ENCODE data around the gene PNISR.

Gene PNISR

DNA sequence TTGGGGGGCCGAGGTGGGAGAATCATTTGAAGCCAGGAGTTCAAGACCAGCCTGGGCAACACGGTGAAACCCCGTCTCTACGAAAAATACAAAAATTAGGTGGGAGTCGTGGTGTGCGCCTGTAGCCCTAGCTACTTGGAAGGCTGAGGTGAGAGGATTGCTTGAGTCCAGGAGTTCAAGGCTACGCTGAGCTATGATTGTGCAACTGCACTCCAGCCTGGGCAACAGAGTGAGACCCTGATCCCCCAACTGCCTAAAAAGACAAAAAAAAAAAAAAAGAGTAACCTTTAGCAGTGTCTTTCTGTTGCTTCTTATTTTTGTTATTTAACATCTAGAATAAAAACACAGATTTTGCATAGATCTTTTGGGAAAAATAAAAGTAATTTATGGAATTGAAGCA is 18.0 kb downstream of the PNISR start:
- FAIRE-seq, result no peak

DNA sequence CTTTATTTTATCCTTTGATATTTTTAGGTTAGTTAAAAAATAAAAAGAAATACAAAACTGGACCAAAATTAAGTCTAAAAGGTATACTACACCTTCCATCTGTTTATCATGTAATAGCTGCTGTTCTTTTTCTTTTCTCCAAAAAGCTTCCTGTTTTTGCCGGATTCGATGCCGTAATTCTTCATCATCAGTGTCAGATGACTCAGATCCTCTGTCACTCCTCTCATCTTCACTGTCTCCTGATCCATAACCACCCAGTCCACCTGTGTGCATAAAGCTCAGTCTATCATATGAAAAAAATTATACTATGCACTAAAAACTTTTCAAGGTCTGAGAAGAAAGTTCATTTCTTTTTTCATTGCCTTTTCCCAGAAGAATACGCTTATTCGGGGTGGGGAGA is 22.7 kb downstream of the PNISR start:
- FAIRE-seq, result no peak

DNA sequence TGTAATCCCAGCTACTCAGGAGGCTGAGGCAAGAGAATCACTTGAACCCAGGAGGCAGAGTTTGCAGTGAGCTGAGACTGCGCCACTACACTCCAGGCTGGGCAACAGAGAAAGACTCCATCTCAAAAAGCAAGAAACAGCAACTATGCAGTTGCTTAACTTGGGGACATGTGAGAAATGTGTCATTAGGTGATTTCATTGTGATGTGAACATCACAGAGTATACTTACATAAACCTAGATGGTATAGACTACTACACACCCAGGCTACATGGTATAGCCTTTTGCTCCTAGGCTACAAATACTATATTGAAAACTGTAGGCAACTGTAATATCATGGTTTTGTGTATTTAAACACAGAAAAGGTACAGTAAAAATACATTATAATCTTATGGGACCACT is 27.8 kb downstream of the PNISR start:
- FAIRE-seq, result no peak

DNA sequence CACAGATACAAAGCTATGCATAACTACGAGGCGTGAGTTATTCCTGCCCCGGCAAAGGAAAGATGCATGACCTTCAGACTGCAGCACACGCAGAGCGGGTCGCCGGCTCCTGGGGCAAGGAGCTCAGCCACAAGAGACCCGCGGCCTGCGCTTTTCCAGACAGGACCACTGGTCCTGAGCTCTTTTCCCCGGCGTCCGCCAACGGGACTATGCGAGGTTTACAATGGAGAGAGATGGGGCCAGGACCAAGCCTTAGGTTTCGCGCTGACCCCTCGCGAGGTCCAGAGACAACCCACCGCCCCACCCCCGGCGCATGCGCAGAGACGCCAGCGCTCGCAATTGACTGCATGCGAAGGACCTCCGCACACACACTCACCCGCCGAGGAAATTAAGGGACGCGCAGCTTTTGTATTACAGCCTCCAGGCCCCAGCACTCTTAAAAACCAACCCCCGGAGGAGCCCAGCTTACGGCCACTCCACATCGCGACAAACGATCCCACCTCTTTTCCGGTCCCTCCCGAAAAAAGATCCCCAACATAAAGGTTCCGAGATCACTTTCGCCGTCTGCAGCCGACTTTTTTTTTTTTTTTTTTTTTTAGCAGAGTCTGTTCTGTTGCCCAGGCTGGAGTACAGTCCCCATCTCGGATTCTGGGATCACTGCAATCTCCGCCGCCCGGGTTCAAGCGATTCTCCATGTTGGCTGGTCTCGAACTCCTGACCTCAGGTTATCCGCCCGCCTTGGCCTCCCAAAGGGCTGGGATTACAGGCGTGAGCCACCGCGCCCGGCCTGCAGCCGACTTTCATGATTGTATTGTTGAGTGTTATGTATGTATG is 31.2 kb downstream of the PNISR start, which contains the start of gene COQ3:
COQ3 (minus strand) TSS at position 498 of the 834 bp plus-strand sequence; CDS start at position 482, 16 bp downstream.
- no peak for FAIRE-seq

DNA sequence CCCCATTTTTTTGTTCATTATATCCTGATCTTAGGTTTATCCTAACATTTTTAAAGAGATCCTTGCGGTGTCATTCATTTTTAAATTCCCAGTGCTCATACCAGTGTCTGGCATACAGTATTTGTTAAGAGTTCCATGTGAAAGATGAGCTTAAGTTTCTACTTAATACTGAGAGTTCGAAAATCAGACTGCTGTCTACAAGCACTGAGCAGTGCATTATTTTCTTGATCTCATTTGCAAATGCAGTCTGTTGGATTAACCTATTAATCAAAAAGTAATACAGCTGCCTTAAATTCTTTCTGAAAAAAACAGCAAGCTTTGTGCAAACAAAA is 31.8 kb downstream of the PNISR start:
- no peak for FAIRE-seq

DNA sequence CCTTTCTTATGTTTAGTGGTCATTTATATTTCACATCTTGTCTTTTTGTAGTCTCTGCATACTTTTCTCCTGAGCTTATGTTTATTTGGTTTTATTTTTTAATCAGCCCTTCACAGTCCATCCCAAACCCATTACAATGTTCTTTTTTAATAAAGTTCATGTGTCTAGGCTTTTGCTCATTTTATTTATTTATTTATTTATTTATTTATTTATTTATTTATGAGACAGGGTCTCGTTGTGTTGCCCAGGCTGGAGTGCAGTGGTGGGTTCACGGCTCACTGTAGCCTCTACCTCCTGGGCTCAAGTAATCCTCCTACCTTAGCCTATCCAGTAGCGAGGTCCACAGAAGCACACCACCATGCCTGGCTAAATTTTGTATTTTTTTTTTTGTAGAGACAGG is 34.2 kb downstream of the PNISR start:
- no peak for FAIRE-seq

DNA sequence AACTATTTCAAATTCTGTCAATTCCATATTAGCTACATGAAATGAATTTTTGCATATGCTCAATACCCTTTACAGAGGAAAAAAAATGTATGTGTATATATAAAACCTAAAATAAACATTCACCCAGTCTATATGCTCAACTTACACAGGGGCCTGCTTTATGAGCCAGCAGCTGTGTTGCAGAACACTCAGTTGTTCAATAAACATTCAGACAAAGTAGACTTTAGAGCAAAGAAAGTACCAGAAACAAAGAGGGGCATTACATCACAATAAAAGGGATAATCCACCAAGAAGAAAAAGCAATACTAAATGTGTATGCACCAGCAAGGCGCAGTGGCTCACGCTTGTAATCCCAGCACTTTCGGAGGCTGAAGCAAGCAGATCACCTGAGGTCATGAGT is 40.6 kb downstream of the PNISR start:
- no peak for FAIRE-seq

DNA sequence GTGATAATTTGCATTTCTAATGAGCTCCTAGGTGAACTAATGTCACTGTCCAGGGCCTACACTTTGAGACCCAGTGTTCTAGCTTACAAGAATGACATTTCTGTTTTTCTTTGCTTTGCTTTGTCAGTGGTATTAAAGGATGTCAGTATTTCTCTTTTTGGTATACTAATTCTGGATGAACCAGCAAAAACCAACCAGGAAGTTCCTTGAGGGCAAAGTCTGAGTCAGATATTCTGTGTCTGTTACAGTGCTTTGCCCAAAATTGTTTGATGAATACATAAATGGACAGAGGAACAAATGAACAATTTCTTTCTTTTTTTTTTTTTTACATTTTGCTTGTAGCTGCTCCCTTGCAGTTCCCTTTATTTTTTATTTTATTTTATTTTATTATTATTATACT is 46.5 kb downstream of the PNISR start:
- no peak for FAIRE-seq

DNA sequence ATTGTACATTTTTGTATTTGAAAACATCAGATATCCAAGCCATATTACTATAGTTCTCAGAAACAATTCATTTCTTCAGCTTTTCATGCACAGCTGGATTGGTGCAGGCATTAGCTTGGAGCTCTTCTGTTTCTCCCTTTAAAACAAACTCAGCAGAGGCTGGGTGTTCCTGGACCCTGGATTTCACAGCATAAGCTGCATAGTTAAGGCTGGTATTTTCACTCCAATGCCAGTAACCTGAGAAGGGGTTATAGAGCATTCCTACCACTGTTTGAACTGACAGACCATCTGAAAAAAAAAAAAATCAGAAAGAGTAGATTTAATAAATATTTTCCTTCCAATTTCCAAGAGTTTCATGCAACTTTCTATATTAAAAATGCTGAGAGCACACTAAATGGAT is 55.6 kb downstream of the PNISR start:
- FAIRE-seq, result no peak

DNA sequence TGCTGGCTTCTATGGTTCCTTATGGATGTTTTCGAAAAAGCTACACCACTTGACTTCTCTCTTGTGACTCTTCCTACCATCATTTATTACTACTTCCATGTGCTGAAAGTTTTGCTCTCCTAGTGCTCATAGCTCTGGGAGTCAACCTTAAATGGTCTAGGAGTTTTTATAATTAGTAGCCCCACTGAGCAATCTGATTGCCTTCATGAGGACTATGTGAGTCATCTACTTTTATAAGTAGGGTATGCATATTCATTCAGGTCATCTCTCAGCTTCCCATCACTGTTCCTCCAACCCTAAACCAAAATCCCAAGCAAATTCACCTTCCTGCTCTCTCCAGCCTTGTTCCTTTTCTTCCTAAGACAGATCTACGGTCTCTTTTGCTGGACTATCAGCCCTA is 58.3 kb downstream of the PNISR start:
- FAIRE-seq, result no peak

DNA sequence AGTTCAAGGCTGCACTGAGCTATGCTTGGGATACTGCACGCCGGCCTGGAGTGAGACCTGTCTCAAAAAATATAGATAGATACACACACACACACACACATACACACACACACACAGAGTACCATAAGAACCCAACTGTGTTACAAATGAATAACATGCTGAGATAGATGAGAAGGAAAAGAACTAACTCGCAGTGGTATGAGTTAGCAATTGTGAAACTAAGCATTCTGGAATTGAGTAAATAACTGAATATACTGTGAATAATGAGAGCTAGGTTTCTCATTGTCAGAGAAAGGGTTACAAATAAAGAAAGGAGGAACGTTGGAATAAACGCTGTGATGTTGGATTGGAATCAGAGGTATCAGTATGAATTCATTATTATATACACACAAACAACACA is 61.1 kb downstream of the PNISR start:
- FAIRE-seq, result no peak

DNA sequence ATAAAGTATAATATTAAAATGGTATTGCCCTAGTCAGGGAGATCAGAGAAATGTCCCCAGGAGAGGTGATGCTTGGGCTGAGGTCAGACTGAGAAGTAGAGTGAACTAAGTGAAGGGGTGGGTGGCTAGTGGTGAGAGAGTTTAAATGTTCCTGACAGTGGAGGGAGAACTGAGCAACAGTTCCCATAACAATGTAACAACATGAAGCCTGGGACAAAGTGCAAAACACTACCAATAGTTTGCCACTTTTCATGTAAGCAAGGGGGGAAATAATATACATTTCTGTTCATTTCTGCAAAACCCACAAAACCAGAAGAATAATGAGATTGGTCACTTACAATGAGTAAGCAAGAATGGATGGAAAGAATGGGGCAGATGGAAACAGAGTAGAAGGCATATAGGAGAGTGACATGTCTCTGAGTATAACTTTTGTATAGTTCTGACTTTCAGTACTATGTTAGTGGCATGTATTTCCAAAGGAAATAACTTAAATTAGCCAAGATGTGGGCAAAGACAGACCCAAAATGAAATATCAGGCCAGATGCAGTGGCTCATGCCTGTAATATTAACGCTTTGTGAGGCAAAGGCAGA is 62.3 kb downstream of the PNISR start:
- no peak for FAIRE-seq

DNA sequence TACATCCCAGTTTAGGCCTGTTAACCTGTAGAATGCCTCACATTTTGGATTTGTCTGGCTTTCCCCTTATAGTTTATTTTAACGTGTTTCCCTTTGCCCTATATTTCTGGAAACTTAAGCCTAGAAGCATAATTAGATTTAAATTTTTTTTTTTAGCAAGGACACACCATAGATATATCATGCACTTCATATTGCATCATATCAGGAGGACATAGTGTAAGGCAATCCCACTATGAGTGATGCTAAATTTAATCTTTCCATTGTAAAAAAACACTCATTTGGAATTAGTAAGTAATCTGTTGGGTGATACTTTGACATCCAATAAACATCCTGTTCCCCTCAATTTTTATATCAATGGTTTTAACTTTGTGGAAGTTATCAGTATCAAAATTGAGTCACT is 65.3 kb downstream of the PNISR start:
- no peak for FAIRE-seq

DNA sequence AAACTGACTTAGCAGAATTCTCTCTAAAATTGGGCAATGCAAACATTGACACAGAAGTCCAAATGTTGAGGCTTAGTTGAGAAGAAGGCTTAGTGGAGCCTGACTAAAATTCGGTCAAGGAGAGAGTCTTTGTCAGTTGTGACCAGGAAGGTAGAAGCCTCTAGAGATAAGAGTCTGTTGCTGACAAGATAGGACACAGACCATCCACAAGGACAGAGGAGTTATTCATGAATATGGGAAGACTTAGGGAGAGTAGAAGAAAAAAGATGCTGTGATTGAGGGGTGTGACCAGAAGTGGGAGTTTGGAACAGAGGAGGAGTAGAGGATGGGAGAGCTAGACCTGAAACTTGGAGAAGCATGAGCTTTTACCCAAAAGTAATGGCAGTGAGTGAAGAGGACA is 68.5 kb downstream of the PNISR start:
- no peak for FAIRE-seq

DNA sequence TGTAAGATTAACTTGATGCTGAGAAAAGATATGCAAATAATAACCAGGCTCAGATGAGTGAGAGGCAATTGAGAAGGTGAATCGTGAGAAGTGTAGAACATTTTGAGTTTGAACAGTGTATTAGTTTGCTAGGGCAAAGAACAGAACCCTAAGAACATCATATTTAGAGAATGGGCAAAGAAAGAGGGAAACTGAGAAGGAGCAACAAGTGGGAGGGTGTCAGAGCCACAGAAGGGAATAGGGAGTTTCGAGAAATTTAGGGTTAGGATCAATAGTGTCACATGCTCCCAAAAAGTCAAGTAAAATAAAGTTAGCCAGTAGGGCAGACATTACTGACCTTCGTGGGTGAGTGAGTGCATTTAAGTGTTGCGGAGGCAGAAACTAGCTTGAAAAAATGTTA is 70.1 kb downstream of the PNISR start:
- FAIRE-seq, result no peak

DNA sequence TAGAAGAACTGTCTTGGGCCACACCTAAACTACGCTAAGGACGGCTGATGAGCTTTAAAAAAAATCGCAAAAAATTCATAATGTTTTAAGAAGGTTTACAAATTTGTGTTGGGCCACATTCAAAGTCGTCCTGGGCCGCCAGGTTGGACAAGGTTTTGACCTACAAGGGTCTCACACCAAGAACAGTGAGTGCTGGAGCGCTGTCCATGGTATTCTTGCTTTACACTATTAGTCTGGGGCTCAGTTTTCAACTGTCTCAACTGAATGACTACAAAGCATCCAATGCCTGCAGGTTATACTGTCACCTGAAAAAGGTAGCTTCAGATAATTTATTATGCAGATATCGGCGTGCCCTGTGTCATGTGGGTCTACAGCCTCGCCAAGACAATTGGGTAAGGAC is 72.0 kb downstream of the PNISR start:
- FAIRE-seq, result no peak

DNA sequence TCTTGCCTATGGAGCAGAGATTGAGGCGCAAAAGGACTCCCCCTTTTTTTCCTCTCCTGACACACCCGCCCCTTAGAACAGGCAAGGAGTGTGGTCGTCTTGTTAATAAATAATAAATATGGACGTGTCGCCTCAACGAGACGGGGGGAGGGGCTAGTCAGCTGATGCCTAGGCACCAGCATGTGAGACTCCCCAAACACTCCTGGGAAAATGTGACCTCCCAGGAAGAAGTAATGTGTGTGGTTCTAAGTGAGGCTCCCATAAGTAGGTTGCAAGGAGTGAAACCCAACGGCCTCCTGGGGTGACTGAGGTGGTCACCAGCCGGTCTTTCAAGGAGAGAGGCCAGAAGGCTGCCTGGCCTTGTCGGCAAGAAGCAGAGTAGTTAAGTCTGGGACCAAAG is 74.5 kb downstream of the PNISR start:
- FAIRE-seq, result no peak

DNA sequence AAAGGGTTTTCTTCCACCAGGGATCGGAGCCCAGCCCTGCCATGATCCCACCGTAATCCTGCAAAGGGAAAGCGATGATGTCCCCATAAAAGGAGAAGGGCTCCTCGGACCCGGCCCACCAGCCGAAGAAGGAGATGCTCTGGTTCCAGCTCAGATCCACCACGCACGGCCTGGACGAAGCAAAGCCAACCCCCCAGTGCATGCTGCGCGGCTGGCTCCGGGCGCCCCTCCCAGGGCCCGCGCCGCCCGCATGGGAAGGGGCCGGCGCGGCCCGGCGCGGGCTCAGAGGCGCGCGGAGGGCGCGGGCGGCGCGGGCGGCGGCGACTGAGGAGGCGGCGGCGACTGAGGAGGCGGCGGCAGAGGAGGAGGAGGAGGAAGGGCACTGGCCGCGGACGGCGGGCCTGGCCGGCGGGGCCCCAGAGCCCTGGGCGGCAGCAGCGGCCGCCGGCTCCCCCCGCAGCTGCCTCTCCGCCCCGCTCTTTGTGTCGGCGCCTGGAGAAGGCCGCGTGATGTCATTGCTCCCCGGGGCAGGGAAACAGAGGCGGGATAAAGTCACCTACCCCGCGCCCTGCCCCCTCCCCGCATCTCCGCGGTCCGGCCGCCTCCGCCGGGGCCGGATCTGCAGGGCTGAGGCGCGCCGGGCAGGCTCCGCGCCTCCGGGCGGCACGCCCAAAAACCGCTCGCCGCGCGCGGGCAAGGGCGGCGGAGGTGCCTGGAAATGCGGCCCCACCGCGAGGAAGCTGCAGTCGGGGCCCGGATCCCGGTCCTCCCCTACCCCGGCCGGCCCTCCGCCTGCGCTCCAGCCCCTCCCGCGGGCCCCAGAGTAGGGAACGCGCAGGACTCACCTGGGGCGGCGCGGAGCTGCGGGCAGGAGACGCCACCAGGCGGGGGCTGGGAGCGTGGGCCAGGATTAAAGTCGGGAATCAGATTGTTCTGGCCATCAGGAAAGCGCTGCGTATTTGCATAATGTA is 75.7 kb downstream of the PNISR start, which contains the start of gene FAXC:
FAXC (minus strand) TSS at position 504 of the 971 bp plus-strand sequence; CDS start at position 202, 302 bp downstream.
- FAIRE-seq, result no peak

DNA sequence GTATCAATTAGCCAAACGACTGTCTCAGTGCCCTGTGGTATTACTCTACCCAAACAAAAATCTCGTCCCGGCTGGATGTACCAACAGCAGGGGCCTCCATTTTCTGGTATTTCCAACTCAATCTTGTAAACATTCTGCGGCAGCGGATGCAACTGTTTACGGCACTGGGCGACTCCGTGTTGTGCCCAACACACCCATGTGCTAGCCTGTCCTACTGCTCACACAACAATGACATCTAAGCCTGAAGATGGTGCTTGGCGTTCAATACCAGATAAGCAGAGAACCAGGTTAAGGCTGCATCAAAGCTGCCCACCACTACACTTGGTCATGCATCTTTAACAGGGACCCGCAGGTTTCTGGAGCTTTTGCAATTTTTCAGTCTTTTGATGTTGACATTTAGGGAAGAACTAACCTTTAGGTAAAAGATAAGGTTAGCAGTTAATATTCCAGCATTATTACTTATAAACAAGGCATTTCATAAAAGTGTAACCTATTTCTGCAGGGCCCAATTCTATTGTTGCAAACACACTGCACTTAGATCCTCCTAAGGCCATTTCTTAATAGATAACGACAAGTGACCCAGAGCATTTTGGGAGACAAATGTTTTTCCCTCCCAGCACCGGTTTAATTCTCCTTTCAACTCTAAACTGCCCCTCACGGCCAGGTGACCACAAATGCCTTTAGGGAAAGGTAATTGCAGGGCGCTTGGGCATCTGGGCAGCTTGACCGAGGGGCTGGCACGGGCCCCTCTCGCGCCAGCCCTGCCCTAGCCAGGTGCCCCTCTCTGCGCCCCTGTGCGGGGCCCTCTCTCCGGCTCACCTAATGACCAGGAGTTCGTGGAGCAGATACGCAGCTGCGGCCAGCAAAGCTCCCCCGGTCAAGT is 76.6 kb downstream of the PNISR start:
- no peak for FAIRE-seq
